WERI-Rb-1 (cell line): Measurements from ENCODE around the gene ASB16.

Experiments
- DNase-seq: peaks from one replicate; pipeline ENCODE4 v3.0.0-alpha.2; 2020
- H3K27ac ChIP-seq: fragments of 250-450 bp; sonication (Bioruptor Pico); 2 replicates; pipeline ENCODE4 v1.5.1; 2020; ENCODE audit warnings: mild to moderate bottlenecking, moderate library complexity
- H3K27me3 ChIP-seq: fragments of 250-450 bp; sonication (Bioruptor Pico); 2 replicates; pipeline ENCODE4 v1.5.1; 2021; ENCODE audit warnings: mild to moderate bottlenecking, low read depth, moderate library complexity; ENCODE audit not compliant: insufficient read depth, severe bottlenecking
- H3K36me3 ChIP-seq: fragments of 250-450 bp; sonication (Bioruptor Pico); 2 replicates; pipeline ENCODE4 v1.5.1; 2020; ENCODE audit warnings: mild to moderate bottlenecking, moderate library complexity
- H3K4me3 ChIP-seq: 2 replicates; pipeline ENCODE4 v1.5.1; 2011; ENCODE audit warnings: low read depth, mild to moderate bottlenecking, control low read depth, low read length
- H3K9me3 ChIP-seq: fragments of 250-450 bp; sonication (Bioruptor Pico); 2 replicates; pipeline ENCODE4 v1.5.1; 2021; ENCODE audit warnings: mild to moderate bottlenecking, moderate library complexity; ENCODE audit not compliant: severe bottlenecking
- CTCF ChIP-seq: IDR thresholded peaks from 2 replicates; pipeline ENCODE4 v1.5.1; 2011; ENCODE audit warnings: low read depth, mild to moderate bottlenecking, control low read depth, inconsistent platforms, low read length

ASB16 gene

GRCh38 chr17:44218344-44219107 lies 48.0 kb downstream of the ASB16 start:
- Histone ChIP-seq H3K36me3 (peaks cover 55% of the 10 kb centered on the region), H3K9me3 (no peaks in the 10 kb centered on the region), H3K27ac (peak overlapping the region; percentile 99), H3K27me3 (no peaks in the 10 kb centered on the region), H3K4me3 (peak overlapping the region; percentile 65)
- TF ChIP-seq CTCF, result peak; percentile 73
- peak; percentile 93 for DNase-seq

- Histone ChIP-seq H3K36me3 (peaks cover 49% of the 10 kb centered on the region), H3K9me3 (no peaks in the 10 kb centered on the region), H3K4me3 (peak overlapping the region; percentile 39), H3K27me3 (no peaks in the 10 kb centered on the region), H3K27ac (peak overlapping the region; percentile 99)
- TF ChIP-seq CTCF, result peak; percentile 56
- DNase-seq, result no peak
These were observed 48.7 kb downstream of the ASB16 start for GRCh38 chr17:44219108-44219615.

GRCh38 chr17:44219616-44220212 lies 49.2 kb downstream of the ASB16 start, which contains the start of gene UBTF:
UBTF (minus strand) TSS chr17:44219675; CDS start chr17:44218229, 1,446 bp downstream.
- Histone ChIP-seq H3K9me3 (no peaks in the 10 kb centered on the region), H3K27ac (peak within 1 kb of the TSS; percentile 99), H3K4me3 (peak within 1 kb of the TSS; percentile 68), H3K36me3 (peaks cover 43% of the 10 kb centered on the region), H3K27me3 (no peaks in the 10 kb centered on the region)
- DNase-seq, result peak; percentile 92
- TF ChIP-seq CTCF, result no peak

GRCh38 chr17:44220213-44221083 lies 49.9 kb downstream of the ASB16 start:
- Histone ChIP-seq H3K4me3 (peak overlapping the region; percentile 68), H3K9me3 (no peaks in the 10 kb centered on the region), H3K27ac (peak overlapping the region; percentile 99), H3K36me3 (peaks cover 36% of the 10 kb centered on the region), H3K27me3 (no peaks in the 10 kb centered on the region)
- TF ChIP-seq CTCF, result no peak
- DNase-seq, result peak; percentile 55

GRCh38 chr17:44221084-44221861 lies 50.8 kb downstream of the ASB16 start:
- peak overlapping the region; percentile 68 for H3K4me3 ChIP-seq
- DNase-seq, result peak; percentile 86
- H3K9me3 ChIP-seq, result no peaks in the 10 kb centered on the region
- TF ChIP-seq CTCF, result no peak
- H3K36me3 ChIP-seq, result peaks cover 27% of the 10 kb centered on the region
- no peaks in the 10 kb centered on the region for H3K27me3 ChIP-seq
- H3K27ac ChIP-seq, result peak overlapping the region; percentile 99
